Activated CD4-positive, alpha-beta T cell treated with anti-CD3 and anti-CD28 coated beads, Interleukin-2, amount 50 U/mL, for 24 hours (primary cell): ENCODE measurements around the gene JAK1.

Experiments used
- DNase-seq, 2 donors: peaks; one replicate each; pipeline ENCODE4 v3.0.0-alpha.2; 2020; ENCODE audit warnings: low read depth in 1 of 2, low spot score in 1 of 2

JAK1 gene

DNA sequence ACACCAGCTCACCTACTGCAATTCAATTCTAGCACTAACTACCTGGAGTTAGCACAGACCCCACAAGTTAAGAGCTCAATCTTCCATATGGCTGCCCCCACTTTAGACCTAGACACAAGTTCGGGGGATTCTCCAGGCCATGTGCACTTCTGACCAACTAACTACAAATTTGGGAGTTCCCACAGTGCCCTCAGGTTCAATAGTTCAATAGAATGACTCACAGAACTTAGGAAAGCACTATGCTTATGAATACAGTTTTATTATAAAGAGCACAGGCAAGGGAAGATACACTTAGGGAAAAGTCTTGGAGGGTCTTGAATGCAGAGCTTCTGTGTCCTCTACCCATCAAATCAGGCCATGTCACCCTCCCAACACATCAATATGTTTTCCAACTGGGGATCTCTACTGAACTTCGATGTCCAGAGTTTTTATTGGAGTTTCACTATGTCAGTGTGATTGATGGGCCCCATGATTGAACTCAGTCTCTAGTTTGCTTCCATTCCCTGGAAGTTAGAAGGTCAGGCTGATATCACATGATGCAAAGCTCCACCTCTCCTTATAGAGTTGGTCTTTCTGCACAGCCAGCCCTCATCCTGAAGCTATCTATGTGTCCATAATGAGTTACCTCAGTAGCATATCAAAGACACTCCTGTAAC is 175.4 kb downstream of the JAK1 start:
- no peak for DNase-seq
